Gastroesophageal sphincter (tissue), 3 donors: ENCODE results near the gene GAS2L3.

ENCODE experiments used
- CTCF ChIP-seq, 4 experiments: fragments of 200-600 bp in 2 of 4; fragments of 450-650 bp in 2 of 4; sonication (generic) in 1 of 4; IDR thresholded peaks; one replicate each; pipeline ENCODE4 v1.5.1; 2017 to 2019; ENCODE audit warnings: antibody characterized with exemption in 4 of 4, mild to moderate bottlenecking in 2 of 4, moderate library complexity in 2 of 4
- EP300 ChIP-seq: sonication (generic); formaldehyde crosslinking; IDR thresholded peaks from one replicate; pipeline ENCODE4 v1.6.1; 2017; ENCODE audit warnings: antibody characterized with exemption, mild to moderate bottlenecking
- POLR2A ChIP-seq, 2 donors: fragments of 450-650 bp; IDR thresholded peaks; one replicate each; pipeline ENCODE4 v1.6.1; 2017; ENCODE audit warnings: antibody characterized with exemption in 2 of 2, mild to moderate bottlenecking in 2 of 2, moderate library complexity in 1 of 2
- POLR2AphosphoS5 ChIP-seq: sonication (generic); formaldehyde crosslinking; IDR thresholded peaks from one replicate; pipeline ENCODE4 v1.6.1; 2017; ENCODE audit warnings: antibody characterized with exemption

DNA sequence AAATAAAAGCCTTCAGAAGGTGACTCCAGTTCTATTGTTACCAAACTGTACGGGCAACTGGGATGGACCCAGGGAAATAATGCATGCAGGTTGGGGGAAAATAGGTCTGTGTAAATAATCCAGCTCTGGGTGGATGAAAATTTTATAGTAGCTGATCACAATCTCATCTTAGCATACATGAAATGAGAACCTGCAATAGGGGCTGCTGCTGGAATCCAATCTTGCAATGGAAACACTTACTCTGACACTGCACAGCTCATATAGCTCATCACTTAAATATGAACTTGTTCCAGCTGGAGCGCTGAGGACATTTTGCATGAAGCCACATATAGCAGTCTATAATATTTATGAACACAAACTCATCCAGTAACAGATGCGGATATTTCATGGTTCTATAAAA, 40.1 kb upstream of the GAS2L3 start:
- TF ChIP-seq CTCF (IDR thresholded peaks at IDR 0.05), result no peak
- TF ChIP-seq EP300, result no peak
- no peak for TF ChIP-seq POLR2A (IDR thresholded peaks at IDR 0.05)
- TF ChIP-seq POLR2AphosphoS5, result no peak
